HCT116 (cell line): ENCODE data around the gene GNG2. TPM values are rescaled to one million over a fixed set of nuclear protein-coding genes. Genes with fewer than 3 reads are reported as not detected.

ENCODE experiments used
- ATAC-seq: fragments of 200-7000 bp; cut with Tn5 transposase; 2 replicates; pipeline ENCODE4 v1.9.1; 2020; ENCODE audit warnings: mild to moderate bottlenecking, moderate library complexity
- BruUV-seq: library from RNA; stranded (reverse); fragments of 400-500 nt; replicated peaks from 2 replicates; lab custom pipeline; 2021; lab: Mats Ljungman, UMichigan
- CTCF ChIA-PET: fragments of 300-600 bp; sonication (Branson Sonifier 250); formaldehyde crosslinking; loops from one replicate; lab custom pipeline; 2021; ENCODE audit warnings: antibody characterized with exemption; lab: Charles Lee
- POLR2A ChIA-PET: fragments of 300-600, 350-600 bp; sonication (Branson Sonifier 250); formaldehyde crosslinking; loops from one replicate; lab custom pipeline; 2021; ENCODE audit warnings: antibody characterized with exemption; lab: Charles Lee
- RAD21 ChIA-PET, 2 experiments: fragments of 300-600 bp; sonication (Branson Sonifier 250); formaldehyde crosslinking; loops; one replicate each; lab custom pipeline; 2023; ENCODE audit warnings: low total read pairs in 2 of 2; ENCODE audit not compliant: uncharacterized antibody in 2 of 2, unreplicated experiment in 2 of 2, low non-redundant PET in 1 of 2; lab: Charles Lee
- DNase-seq: peaks from one replicate; pipeline ENCODE4 v3.0.0-alpha.2; 2010; ENCODE audit warnings: low read depth, low spot score
- H2AFZ ChIP-seq: fragments of 200-600 bp; shearing (Covaris generic), sonication (generic); 2 replicates; pipeline ENCODE4 v1.6.1; 2017; ENCODE audit warnings: low read depth, mixed run types, mixed read lengths, antibody characterized with exemption, low read length; ENCODE audit not compliant: poor library complexity, severe bottlenecking
- H3K27ac ChIP-seq: 2 replicates; pipeline ENCODE4 v1.5.1; 2012; ENCODE audit warnings: low read depth, low read length
- H3K27me3 ChIP-seq: fragments of 200-600 bp; sonication (generic); 2 replicates; pipeline ENCODE4 v1.6.1; 2016; ENCODE audit warnings: mixed run types, low read length, mixed read lengths; ENCODE audit not compliant: insufficient read depth
- H3K36me3 ChIP-seq, 2 experiments: fragments of 200-500 bp in 1 of 2; fragments of 200-600 bp in 1 of 2; sonication (Bioruptor generic) in 1 of 2; sonication (generic) in 1 of 2; 2 replicates each; pipeline versions ENCODE4 v1.5.1 to v1.6.1; 2014 to 2016; ENCODE audit warnings: low read length in 2 of 2, inconsistent platforms in 1 of 2, mixed read lengths in 1 of 2, mixed run types in 1 of 2; ENCODE audit not compliant: insufficient read depth in 2 of 2, control insufficient read depth in 1 of 2
- H3K4me1 ChIP-seq, 2 experiments: fragments of 200-600 bp in 1 of 2; sonication (generic) in 1 of 2; 2 replicates each; pipeline versions ENCODE4 v1.5.1 to v1.6.1; 2012 to 2017; ENCODE audit warnings: low read length in 2 of 2, inconsistent platforms in 1 of 2, mild to moderate bottlenecking in 1 of 2, mixed read lengths in 1 of 2, mixed run types in 1 of 2, moderate library complexity in 1 of 2; ENCODE audit not compliant: insufficient read depth in 2 of 2, control insufficient read depth in 1 of 2
- H3K4me2 ChIP-seq: fragments of 200-600 bp; sonication (generic); 2 replicates; pipeline ENCODE4 v1.6.1; 2017; ENCODE audit warnings: mixed run types, low read length, mixed read lengths
- H3K4me3 ChIP-seq, 2 experiments: fragments of 200-600 bp in 1 of 2; sonication (generic) in 1 of 2; replicated peaks in 1 of 2; 2 replicates each; pipeline ENCODE4 v1.5.1; 2011 to 2016; ENCODE audit warnings: low read length in 2 of 2, control low read depth in 1 of 2, low read depth in 1 of 2, mild to moderate bottlenecking in 1 of 2, mixed read lengths in 1 of 2, mixed run types in 1 of 2
- H3K79me2 ChIP-seq: fragments of 200-600 bp; sonication (generic); 2 replicates; pipeline ENCODE4 v1.6.1; 2017; ENCODE audit warnings: mild to moderate bottlenecking, mixed run types, low read length, moderate library complexity, mixed read lengths; ENCODE audit not compliant: insufficient read depth
- H3K9ac ChIP-seq: fragments of 200-600 bp; sonication (generic); 2 replicates; pipeline ENCODE4 v1.6.1; 2016; ENCODE audit warnings: low read length, mixed read lengths
- H3K9me2 ChIP-seq: fragments of 200-600 bp; sonication (generic), shearing (Covaris generic); 2 replicates; pipeline ENCODE4 v1.6.1; 2017; ENCODE audit warnings: mixed run types, mild to moderate bottlenecking, moderate library complexity; ENCODE audit not compliant: insufficient read depth
- H3K9me3 ChIP-seq, 2 experiments: fragments of 200-500 bp in 1 of 2; fragments of 200-600 bp in 1 of 2; sonication (Bioruptor generic) in 1 of 2; sonication (generic) in 1 of 2; 2 replicates each; pipeline ENCODE4 v1.6.1; 2014 to 2017; ENCODE audit warnings: low read length in 2 of 2, mixed read lengths in 2 of 2, inconsistent platforms in 1 of 2, low read depth in 1 of 2, mild to moderate bottlenecking in 1 of 2, mixed run types in 1 of 2, moderate library complexity in 1 of 2; ENCODE audit not compliant: control insufficient read depth in 1 of 2, insufficient read depth in 1 of 2
- H4K20me1 ChIP-seq: fragments of 200-600 bp; sonication (generic), shearing (Covaris generic); 2 replicates; pipeline ENCODE4 v1.6.1; 2017; ENCODE audit warnings: mixed run types, mild to moderate bottlenecking, moderate library complexity; ENCODE audit not compliant: insufficient read depth
- ATF3 ChIP-seq: IDR thresholded peaks from 2 replicates; pipeline ENCODE4 v1.6.1; 2012
- CBX3 ChIP-seq: IDR thresholded peaks from 2 replicates; pipeline ENCODE4 v1.6.1; 2012; ENCODE audit warnings: low read depth
- FOSL1 ChIP-seq: IDR thresholded peaks from 2 replicates; pipeline ENCODE4 v1.6.1; 2012; ENCODE audit warnings: low read depth
- JUND ChIP-seq: IDR thresholded peaks from 2 replicates; pipeline ENCODE4 v1.6.1; 2012
- MAX ChIP-seq: IDR thresholded peaks from 2 replicates; pipeline ENCODE4 v1.6.1; 2012
- POLR2AphosphoS5 ChIP-seq: IDR thresholded peaks from 2 replicates; pipeline ENCODE4 v1.6.1; 2011; ENCODE audit warnings: mild to moderate bottlenecking, low read depth, low read length, moderate library complexity
- RAD21 ChIP-seq: IDR thresholded peaks from 2 replicates; pipeline ENCODE4 v1.6.1; 2012; ENCODE audit warnings: low read depth, mild to moderate bottlenecking
- SP1 ChIP-seq: IDR thresholded peaks from 2 replicates; pipeline ENCODE4 v1.6.1; 2012; ENCODE audit warnings: low read depth
- TCF7L2 ChIP-seq: IDR thresholded peaks from 2 replicates; pipeline ENCODE4 v1.7.0; 2011; ENCODE audit warnings: borderline replicate concordance, inconsistent platforms; ENCODE audit not compliant: insufficient read depth, insufficient read length; ENCODE audit errors: extremely low read depth
- YY1 ChIP-seq: IDR thresholded peaks from 2 replicates; pipeline ENCODE4 v1.6.1; 2011; ENCODE audit warnings: low read length, low read depth, moderate library complexity, mild to moderate bottlenecking; ENCODE audit not compliant: insufficient replicate concordance; ENCODE audit errors: extremely low read depth
- ZBTB33 ChIP-seq: IDR thresholded peaks from 2 replicates; pipeline ENCODE4 v1.6.1; 2011; ENCODE audit warnings: mild to moderate bottlenecking, low read length, moderate library complexity; ENCODE audit not compliant: insufficient replicate concordance; ENCODE audit errors: extremely low read depth
- ZFX ChIP-seq: fragments of 450-650 bp; IDR thresholded peaks from 2 replicates; pipeline ENCODE4 v1.6.1; 2017
- intact Hi-C: fragments of 100-400 bp; cut with micrococcal nuclease; formaldehyde crosslinking; loops from 2 replicates; pipeline ENCODE4 v1.10.0; 2022
- total RNA-seq: library from RNA; stranded (reverse); gene quantifications from one replicate; pipeline ENCODE4 v1.2.1, GENCODE V29; 2021; ENCODE audit not compliant: unreplicated experiment

Gene GNG2
- total RNA-seq, 1 experiment from 2014 or later, result 0.74 TPM

- Histone ChIP-seq H3K9me3 (no peaks in the 10 kb centered on the region; a peak in 1 of 4 replicates), H3K9me2 (no peaks in the 10 kb centered on the region), H3K36me3 (no peaks in the 10 kb centered on the region), H2AFZ (no peak overlapping the region), H3K4me3 (no peak overlapping the region), H3K27me3 (no peaks in the 10 kb centered on the region), H3K79me2 (no peaks in the 10 kb centered on the region), H3K27ac (no peak overlapping the region), H3K9ac (no peak overlapping the region), H3K4me2 (no peak overlapping the region), H3K4me1 (peaks cover 2 to 9% of the 10 kb centered on the region in 2 experiments; a peak in 3 of 4 replicates), H4K20me1 (no peaks in the 10 kb centered on the region)
- no peak for ATAC-seq
- RAD21 ChIA-PET, result no interaction called here
- intact Hi-C loops, result no loop called here
- DNase-seq, result no peak
- TF ChIP-seq MAX, result no peak
- TF ChIP-seq ATF3, result no peak
- no peak for TF ChIP-seq FOSL1
- no peak for TF ChIP-seq RAD21
- no peak for TF ChIP-seq SP1
- TF ChIP-seq CBX3, result no peak
- TF ChIP-seq TCF7L2, result no peak
- TF ChIP-seq ZFX, result no peak
- TF ChIP-seq POLR2AphosphoS5, result no peak
- TF ChIP-seq ZBTB33, result no peak
- no peak for TF ChIP-seq JUND
- no peak for TF ChIP-seq YY1
- no TSS peak for BruUV-seq
- POLR2A ChIA-PET, result no interaction called here
- CTCF ChIA-PET, result no interaction called here
Observed at GRCh38 chr14:51834240-51834639, 26.2 kb upstream of the GNG2 start.
